Upper lobe of left lung (tissue), 6 donors: Measurements from ENCODE around the gene TEDC2. TPM values are rescaled to one million over a fixed set of nuclear protein-coding genes. Genes with fewer than 3 reads are reported as not detected.
"Not testable (repeated sequence)": the region's sequence is repeated elsewhere in the genome, so short reads cannot be mapped to it uniquely, and the experiment has no call there.

Source experiments
- ATAC-seq, 2 donors: fragments of 200-7000 bp; cut with Tn5 transposase; one replicate each; pipeline ENCODE4 v1.9.1; 2022; ENCODE audit warnings: mild to moderate bottlenecking in 2 of 2, moderate library complexity in 2 of 2; ENCODE audit not compliant: low FRiP score in 2 of 2
- DNase-seq, 2 donors: peaks; one replicate each; pipeline ENCODE4 v3.0.0-alpha.2; 2019 to 2020
- H3K27ac ChIP-seq, 4 donors: fragments of 200-600 bp; sonication (generic); one replicate each; pipeline ENCODE4 v1.5.1; 2016 to 2019
- H3K27me3 ChIP-seq, 4 donors: fragments of 200-600 bp; sonication (generic); one replicate each; pipeline ENCODE4 v1.5.1; 2017 to 2019
- H3K36me3 ChIP-seq, 4 donors: fragments of 200-600 bp; sonication (generic); one replicate each; pipeline ENCODE4 v1.5.1; 2016 to 2019
- H3K4me1 ChIP-seq, 4 donors: fragments of 200-600 bp; sonication (generic); one replicate each; pipeline ENCODE4 v1.5.1; 2018 to 2019
- H3K4me3 ChIP-seq, 4 donors: fragments of 200-600 bp; sonication (generic); one replicate each; pipeline ENCODE4 v1.5.1; 2017 to 2019; ENCODE audit warnings: mild to moderate bottlenecking in 2 of 4, moderate library complexity in 1 of 4
- H3K9me3 ChIP-seq, 4 donors: fragments of 200-600 bp; sonication (generic); one replicate each; pipeline ENCODE4 v1.5.1; 2018 to 2019
- CTCF ChIP-seq, 6 experiments: fragments of 450-650 bp in 4 of 6; fragments of 200-600 bp in 2 of 6; sonication (generic) in 2 of 6; IDR thresholded peaks; one replicate each; pipeline ENCODE4 v1.5.1; 2016 to 2019; ENCODE audit warnings: antibody characterized with exemption in 6 of 6
- EP300 ChIP-seq, 4 donors: sonication (generic); formaldehyde crosslinking; IDR thresholded peaks; one replicate each; pipeline ENCODE4 v1.5.1; 2017; ENCODE audit warnings: antibody characterized with exemption in 4 of 4, control low read depth in 2 of 4
- POLR2A ChIP-seq, 4 donors: fragments of 450-650 bp; IDR thresholded peaks; one replicate each; pipeline ENCODE4 v1.5.1; 2016 to 2017; ENCODE audit warnings: antibody characterized with exemption in 4 of 4, mild to moderate bottlenecking in 2 of 4
- POLR2AphosphoS5 ChIP-seq, 2 donors: sonication (generic); formaldehyde crosslinking; IDR thresholded peaks; one replicate each; pipeline ENCODE4 v1.5.1; 2017; ENCODE audit warnings: antibody characterized with exemption in 2 of 2
- WGBS, 2 donors: methylation state at CpG; one replicate each; pipeline ENCODE4 v1.1.5; 2017 to 2018; 5-methylcytosine and 5-hydroxymethylcytosine counted together
- total RNA-seq, 6 donors: library from RNA; depleted of rRNA in 4 of 6; stranded (reverse); fragments of >200 nt in 4 of 6; gene quantifications; one replicate each; pipeline versions ENCODE4 v1.1.0 to v1.2.1, GENCODE V29; 2016 to 2021
- donor health status: DM: no; HTN: no; CAD: no; lungs with moderate emphysema.
- donor health status: DM: no; HTN: yes; CAD: no; lungs with severe emphysema.

The TEDC2 gene
- total RNA-seq, 6 donors from 2014 or later: 0.61 to 2.7 (median 1.7) TPM; not detected in 1

DNA sequence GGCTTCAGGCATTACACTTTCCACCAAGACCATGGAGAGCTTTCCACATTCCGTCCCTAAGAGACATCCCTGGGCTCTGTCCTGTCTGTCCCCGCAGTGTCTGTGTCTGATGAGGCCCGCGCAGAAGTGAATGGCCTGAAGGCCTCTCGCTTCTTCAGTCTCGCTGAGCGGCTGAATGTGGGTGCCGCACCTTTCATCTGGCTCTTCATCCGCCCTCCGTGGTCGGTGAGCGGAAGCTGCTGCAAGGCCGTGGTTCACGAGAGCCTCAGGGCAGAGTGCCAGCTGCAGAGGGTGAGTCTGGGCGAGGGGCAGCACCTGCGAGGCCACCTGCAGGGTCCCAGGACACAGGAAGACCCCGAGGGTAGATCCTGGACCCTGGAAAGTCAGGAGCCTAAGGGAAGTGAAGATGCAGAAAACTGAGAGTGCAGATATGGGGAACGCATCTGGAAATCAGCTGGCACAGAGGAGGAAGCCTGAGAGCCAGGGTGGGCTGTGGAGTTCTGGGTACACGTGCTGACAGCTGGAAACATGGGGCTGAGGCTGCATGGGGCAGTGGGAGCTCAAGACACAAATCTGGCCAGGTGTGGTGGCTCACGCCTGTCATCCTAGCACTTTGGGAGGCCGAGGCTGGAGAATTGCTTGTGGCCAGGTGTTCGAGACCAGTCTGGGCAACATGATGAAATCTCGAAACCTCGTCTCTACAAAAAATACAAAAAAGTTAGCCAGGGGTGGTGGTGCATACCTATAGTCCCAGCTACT, 22.7 kb upstream of the TEDC2 start:
- Histone ChIP-seq H3K36me3 (peaks cover 0 to 35% (median 13%) of the 10 kb centered on the region in 4 donors), H3K4me1 (no peaks in the 10 kb centered on the region), H3K9me3 (no peaks in the 10 kb centered on the region), H3K27me3 (no peaks in the 10 kb centered on the region), H3K4me3 (no peak overlapping the region), H3K27ac (no peak overlapping the region)
- TF ChIP-seq POLR2AphosphoS5 (IDR thresholded peaks at IDR 0.05) (no peak), POLR2A (IDR thresholded peaks at IDR 0.05) (no peak), EP300 (IDR thresholded peaks at IDR 0.05) (no peak), CTCF (IDR thresholded peaks at IDR 0.05) (no peak)
- no peak for DNase-seq
- no peak for ATAC-seq
- 94 to 99% methylated on average over 20 to 24 of the region's 24 CpGs for WGBS, 2 donors

DNA sequence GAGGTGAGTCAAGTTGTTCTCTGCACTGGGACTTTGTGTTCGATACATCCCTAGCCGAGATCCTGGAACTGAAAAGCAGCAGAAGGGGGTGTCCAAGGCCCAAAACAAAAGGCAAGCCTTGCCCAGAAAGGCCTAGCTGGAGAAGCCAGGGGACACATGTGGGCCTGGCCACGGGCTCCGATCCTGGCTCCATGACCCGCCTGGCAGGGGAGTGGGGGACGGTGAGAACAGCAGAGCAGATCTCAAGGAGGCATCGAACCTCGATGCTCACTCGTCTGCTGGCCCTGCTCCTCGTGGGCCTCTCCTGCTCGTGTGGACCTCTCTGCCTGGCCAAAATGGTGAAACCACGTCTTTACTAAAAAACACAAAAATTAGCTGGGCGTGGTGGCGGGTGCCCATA, 21.8 kb upstream of the TEDC2 start:
- H3K27me3 ChIP-seq: no peaks in the 10 kb centered on the region
- WGBS, 2 donors: 96 to 98% methylated on average over 14 of the region's 14 CpGs
- H3K9me3 ChIP-seq: no peaks in the 10 kb centered on the region
- no peak for ATAC-seq
- no peak overlapping the region for H3K4me3 ChIP-seq
- H3K4me1 ChIP-seq: no peaks in the 10 kb centered on the region
- no peak for TF ChIP-seq POLR2A (IDR thresholded peaks at IDR 0.05)
- TF ChIP-seq CTCF (IDR thresholded peaks at IDR 0.05): no peak
- no peak for TF ChIP-seq EP300 (IDR thresholded peaks at IDR 0.05)
- TF ChIP-seq POLR2AphosphoS5 (IDR thresholded peaks at IDR 0.05): no peak
- H3K36me3 ChIP-seq: peaks cover 0 to 30% (median 8%) of the 10 kb centered on the region in 4 donors
- H3K27ac ChIP-seq: no peak overlapping the region
- no peak for DNase-seq

DNA sequence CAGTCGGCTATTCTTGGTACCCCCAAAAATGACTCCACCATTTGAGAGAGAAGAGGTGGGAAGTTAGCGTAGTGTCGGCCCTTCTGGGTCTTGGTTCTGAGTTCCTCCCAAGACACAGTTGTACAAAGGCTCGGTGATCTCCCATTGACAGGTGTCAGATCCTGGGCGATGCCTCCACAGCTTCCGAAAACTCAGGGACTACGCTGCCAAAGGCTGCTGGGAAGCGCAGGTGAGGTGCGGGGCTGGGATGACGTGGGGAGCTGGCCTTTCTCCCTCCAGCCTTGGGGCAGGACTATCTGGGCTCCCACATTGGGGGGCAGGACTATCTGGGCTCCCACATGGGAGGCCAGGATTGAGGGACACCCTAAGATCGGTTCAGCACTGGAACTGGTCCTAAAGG, 20.3 kb upstream of the TEDC2 start:
- no peaks in the 10 kb centered on the region for H3K4me1 ChIP-seq
- WGBS, 2 donors: 98% methylated on average over 10 to 11 of the region's 11 CpGs
- ATAC-seq (no peak), DNase-seq (no peak)
- no peak overlapping the region for H3K4me3 ChIP-seq
- H3K27me3 ChIP-seq: no peaks in the 10 kb centered on the region
- no peaks in the 10 kb centered on the region for H3K9me3 ChIP-seq
- no peak overlapping the region for H3K27ac ChIP-seq
- no peak for TF ChIP-seq EP300 (IDR thresholded peaks at IDR 0.05)
- no peak for TF ChIP-seq POLR2A (IDR thresholded peaks at IDR 0.05)
- no peak for TF ChIP-seq CTCF (IDR thresholded peaks at IDR 0.05)
- TF ChIP-seq POLR2AphosphoS5 (IDR thresholded peaks at IDR 0.05): no peak
- peaks cover 0 to 35% (median 9%) of the 10 kb centered on the region in 4 donors for H3K36me3 ChIP-seq

DNA sequence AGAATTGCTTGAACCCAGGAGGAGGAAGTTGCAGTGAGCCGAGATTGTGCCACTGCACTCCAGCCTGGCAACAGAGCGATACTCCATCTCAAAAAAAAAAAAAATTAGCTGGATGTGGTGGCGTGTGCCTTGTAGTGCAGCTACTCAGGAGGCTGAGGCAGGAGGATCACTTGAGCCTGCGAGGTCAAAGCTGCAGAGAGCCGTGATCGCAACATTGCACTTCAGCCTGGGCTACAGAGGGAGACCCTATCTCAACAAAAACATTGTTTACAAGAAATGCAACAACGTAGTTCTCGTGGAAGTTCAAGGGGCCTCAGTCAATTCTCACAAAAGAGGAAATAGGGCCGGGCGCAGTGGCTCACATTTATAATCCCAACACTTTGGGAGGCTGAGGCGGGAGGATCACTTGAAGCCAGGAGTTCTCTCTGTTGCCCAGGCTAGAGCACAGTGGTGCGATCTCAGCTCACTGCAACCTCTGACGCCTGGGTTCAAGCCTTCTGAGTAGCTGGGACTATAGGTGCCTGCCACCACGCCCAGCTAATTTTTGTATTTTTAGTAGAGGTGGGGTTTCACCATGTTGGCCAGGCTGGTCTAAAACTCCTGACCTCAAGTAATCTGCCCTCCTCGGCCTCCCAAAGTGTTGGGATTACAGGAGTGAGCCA, 18.6 kb upstream of the TEDC2 start:
- not testable (repeated sequence) for DNase-seq, H3K27me3 ChIP-seq, H3K4me1 ChIP-seq, H3K9me3 ChIP-seq, H3K4me3 ChIP-seq, H3K27ac ChIP-seq, ATAC-seq
- peaks cover under 1 to 45% (median 16%) of the 10 kb centered on the region in 4 donors for H3K36me3 ChIP-seq
- WGBS, 2 donors: 86 to 88% methylated on average over 14 of the region's 15 CpGs

GRCh38 chr16:2443555-2443954, 16.4 kb upstream of the TEDC2 start:
- TF ChIP-seq POLR2A (IDR thresholded peaks at IDR 0.05) (no peak), CTCF (IDR thresholded peaks at IDR 0.05) (no peak), POLR2AphosphoS5 (IDR thresholded peaks at IDR 0.05) (no peak), EP300 (IDR thresholded peaks at IDR 0.05) (no peak)
- H3K4me1 ChIP-seq: no peaks in the 10 kb centered on the region
- no peak for ATAC-seq
- H3K4me3 ChIP-seq: no peak overlapping the region
- peaks cover 4 to 45% (median 25%) of the 10 kb centered on the region in 4 donors for H3K36me3 ChIP-seq
- DNase-seq: no peak
- WGBS, 2 donors: 89 to 91% methylated on average over 9 of the region's 9 CpGs
- H3K27ac ChIP-seq: no peak overlapping the region
- H3K9me3 ChIP-seq: no peaks in the 10 kb centered on the region
- no peaks in the 10 kb centered on the region for H3K27me3 ChIP-seq
